Kidney epithelial cell (primary cell): ENCODE measurements around the gene NEK7. TPM values are rescaled to one million over a fixed set of nuclear protein-coding genes. Genes with fewer than 3 reads are reported as not detected.

Source experiments
- DNase-seq: peaks from one replicate; pipeline ENCODE4 v3.0.0-alpha.2; 2010; ENCODE audit warnings: low read depth
- H3K27me3 ChIP-seq: 2 replicates; pipeline ENCODE4 v1.6.0; 2011; ENCODE audit warnings: low read length; ENCODE audit not compliant: control insufficient read depth, insufficient read depth
- H3K36me3 ChIP-seq: 2 replicates; pipeline ENCODE4 v1.5.1; 2011; ENCODE audit warnings: low read length; ENCODE audit not compliant: control insufficient read depth, insufficient read depth
- H3K4me3 ChIP-seq: 2 replicates; pipeline ENCODE4 v1.5.1; 2011; ENCODE audit warnings: low read depth, mild to moderate bottlenecking, control low read depth, low read length
- CTCF ChIP-seq: IDR thresholded peaks from 2 replicates; pipeline ENCODE4 v1.5.1; 2011; ENCODE audit warnings: mild to moderate bottlenecking, moderate library complexity, low read length, control low read depth, inconsistent platforms; ENCODE audit not compliant: insufficient read depth, poor library complexity, severe bottlenecking
- total RNA-seq: library from RNA; depleted of rRNA; stranded (reverse); fragments of >200 nt; gene quantifications from 2 replicates; pipeline ENCODE4 v1.2.3, GENCODE V29; 2015

Gene NEK7
- 27.7 and 30.0 TPM in 2 replicates for total RNA-seq

GRCh38 chr1:198156745-198157240 is at the start of gene NEK7:
TSS of gene NEK7 (plus strand) at chr1:198156998. CDS start at chr1:198232581, 75,583 bp downstream.
- no peaks in the 10 kb centered on the region for H3K36me3 ChIP-seq
- no peak for DNase-seq
- no peak for TF ChIP-seq CTCF
- H3K27me3 ChIP-seq = no peaks in the 10 kb centered on the region
- H3K4me3 ChIP-seq = peak within 1 kb of the TSS; percentile 94

DNA sequence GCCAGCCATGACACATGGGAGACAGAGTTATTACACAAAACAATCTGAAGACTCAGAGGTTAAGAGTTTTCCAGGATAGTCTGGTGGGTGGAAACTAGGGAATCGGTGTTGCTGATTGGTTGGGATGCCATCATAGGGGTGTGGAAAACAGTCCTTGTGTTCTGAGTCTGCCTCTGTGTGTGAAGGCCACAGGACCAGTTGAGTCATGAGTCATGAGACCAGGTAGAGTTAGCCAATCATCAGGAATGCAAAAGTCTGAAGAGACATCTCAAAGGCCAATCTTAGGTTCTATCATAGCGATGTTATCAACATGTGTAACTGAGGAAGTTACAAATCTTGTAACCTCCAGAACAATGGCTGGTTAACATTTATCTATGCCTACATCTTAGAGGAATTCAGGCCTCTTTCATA is 49.7 kb upstream of the NEK7 start:
- TF ChIP-seq CTCF = no peak

DNA sequence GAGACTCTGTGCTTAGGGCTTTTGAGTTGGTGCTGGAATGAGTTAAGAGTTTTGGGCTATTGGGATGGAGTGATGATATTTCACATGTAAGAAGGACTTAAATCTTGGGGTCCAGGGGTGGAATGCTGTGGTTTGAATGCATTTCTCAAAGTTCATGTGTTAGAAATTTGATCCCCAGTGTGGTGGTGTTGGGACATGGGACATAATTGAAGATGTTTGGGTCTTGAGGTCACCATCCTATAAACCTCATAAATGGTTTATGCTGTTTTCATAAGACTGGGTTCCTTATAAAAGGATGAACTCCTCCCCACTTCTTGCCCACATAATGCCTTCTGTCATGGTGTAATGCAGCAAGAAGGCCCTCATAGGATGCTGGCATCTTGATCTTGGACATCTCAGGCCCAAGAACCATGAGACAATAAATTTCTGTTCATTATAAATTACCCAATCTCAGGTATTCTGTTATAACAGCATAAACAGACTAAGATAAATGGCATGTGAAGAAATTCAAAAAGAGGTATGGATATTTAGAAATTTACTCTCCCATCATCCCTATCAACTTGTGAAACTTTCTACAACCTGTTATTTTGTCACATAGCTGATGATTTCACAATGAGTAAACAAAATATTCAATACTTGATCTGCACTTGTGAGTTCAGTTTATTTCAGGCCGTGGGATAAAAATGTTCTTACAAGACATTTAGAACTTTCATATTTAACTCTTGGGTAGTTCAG is 48.0 kb upstream of the NEK7 start:
- no peak for DNase-seq
- Histone ChIP-seq H3K4me3 (no peak overlapping the region), H3K27me3 (no peaks in the 10 kb centered on the region), H3K36me3 (no peaks in the 10 kb centered on the region)
- no peak for TF ChIP-seq CTCF

More for the DNA sequence above, 49.7 kb upstream of the NEK7 start:
- Histone ChIP-seq H3K27me3 (no peaks in the 10 kb centered on the region), H3K36me3 (no peaks in the 10 kb centered on the region), H3K4me3 (no peak overlapping the region)
- peak; percentile 38 for DNase-seq

GRCh38 chr1:198109371-198109715 is 47.5 kb upstream of the NEK7 start:
- no peak for TF ChIP-seq CTCF
- Histone ChIP-seq H3K27me3 (no peaks in the 10 kb centered on the region), H3K36me3 (no peaks in the 10 kb centered on the region), H3K4me3 (no peak overlapping the region)
- DNase-seq = no peak

DNA sequence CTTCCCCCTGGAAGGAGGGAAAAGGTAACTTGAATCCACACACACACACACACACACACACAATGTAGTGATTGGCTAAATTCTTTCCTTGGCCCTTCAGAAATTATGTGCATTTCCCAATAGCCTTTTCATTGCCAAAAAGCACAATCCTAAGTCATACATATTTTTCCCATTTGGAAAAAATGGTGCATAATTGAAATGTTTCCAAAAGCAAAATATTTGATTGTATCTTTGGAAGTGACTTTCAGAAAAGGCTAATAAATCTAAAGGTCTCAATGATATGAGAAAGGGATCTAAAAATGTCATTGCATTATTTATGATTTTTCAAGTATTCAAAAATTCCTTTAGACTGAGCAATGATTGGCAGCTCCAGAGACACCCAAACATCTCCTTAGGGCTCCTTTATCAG is 43.5 kb upstream of the NEK7 start:
- no peak for TF ChIP-seq CTCF
- Histone ChIP-seq H3K27me3 (no peaks in the 10 kb centered on the region), H3K36me3 (no peaks in the 10 kb centered on the region), H3K4me3 (no peak overlapping the region)
- no peak for DNase-seq

DNA sequence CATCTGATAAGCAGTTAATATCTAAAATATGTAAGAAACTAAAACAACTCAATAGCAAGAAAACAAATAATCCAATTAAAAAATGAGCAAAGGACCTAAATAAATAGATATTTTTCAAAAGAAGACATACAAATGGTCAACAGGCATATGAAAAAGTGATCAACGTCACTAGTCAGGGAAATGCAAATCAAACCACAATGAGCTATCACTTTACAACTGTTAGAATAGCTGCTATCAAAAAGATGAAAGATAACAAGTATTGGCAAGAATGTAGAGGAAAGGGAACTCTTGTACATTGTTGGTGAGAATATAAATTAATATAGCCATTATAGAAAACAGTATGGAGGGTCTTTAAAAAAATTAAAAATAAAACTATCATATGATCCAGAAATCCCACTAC is 40.7 kb upstream of the NEK7 start:
- H3K36me3 ChIP-seq = no peaks in the 10 kb centered on the region
- no peak overlapping the region for H3K4me3 ChIP-seq
- no peaks in the 10 kb centered on the region for H3K27me3 ChIP-seq
- no peak for DNase-seq
- no peak for TF ChIP-seq CTCF
